GM10847 (cell line): Measurements from ENCODE around the gene CADM2.

Experiments
- POLR2A ChIP-seq: IDR thresholded peaks from 2 replicates; pipeline ENCODE4 v1.6.1; 2011; ENCODE audit not compliant: insufficient read length; ENCODE audit errors: extremely low read depth

The CADM2 gene

DNA sequence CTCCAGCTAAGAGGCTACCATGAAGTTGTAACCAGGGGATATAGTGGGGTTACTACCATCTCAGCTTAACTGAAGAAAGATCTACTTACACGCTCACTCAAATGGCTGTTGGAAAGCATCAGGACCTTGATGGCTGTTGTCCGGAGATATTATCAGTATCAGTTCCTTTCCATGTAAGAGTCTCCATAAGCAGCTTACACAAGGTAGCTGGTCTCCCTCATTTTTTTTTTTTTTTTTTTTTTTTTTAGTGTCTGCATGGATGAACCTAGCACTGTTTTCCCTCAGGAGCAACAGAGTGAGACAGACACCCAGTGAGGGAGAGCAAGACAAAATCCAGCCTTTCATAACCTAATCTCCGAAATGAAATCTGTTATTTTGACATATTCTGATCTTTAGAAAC is 230.9 kb downstream of the CADM2 start:
- no peak for TF ChIP-seq POLR2A

DNA sequence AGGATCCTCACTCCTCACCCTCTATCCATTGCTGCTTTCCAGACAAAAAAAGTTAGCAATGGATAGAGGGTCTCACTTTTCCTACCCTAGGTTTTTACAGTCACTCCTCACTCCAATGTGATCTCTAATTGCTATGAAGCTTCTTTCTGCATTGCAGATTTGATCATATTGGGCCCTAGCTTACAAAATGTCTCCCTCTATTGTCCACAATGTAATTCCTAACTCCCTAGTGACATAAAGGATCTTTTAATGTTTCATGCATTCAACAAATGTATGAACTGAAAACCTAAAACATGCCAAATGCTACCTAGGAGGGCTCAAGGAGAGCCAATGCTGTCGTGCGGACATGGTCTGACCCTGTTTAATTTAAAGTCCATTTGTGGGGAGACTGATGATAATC is 234.8 kb downstream of the CADM2 start:
- no peak for TF ChIP-seq POLR2A

DNA sequence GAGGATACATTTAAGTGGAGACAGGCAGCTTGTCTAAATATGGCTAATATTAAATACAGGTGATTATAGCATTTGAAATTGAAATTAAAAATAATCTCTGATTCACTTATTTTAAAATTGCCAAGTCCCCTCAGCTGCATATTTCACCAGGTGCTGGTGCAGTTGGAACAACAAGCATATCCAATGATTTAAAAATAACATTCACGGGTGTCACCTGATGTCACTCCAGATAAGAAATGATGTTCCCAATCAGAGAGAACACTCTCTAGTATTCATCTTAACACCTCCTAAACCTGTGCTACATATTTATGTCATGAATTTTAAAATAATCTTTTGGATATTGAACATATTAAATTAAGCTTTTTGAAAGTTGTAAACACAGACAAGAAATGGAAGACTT is 249.9 kb downstream of the CADM2 start:
- TF ChIP-seq POLR2A, result no peak

DNA sequence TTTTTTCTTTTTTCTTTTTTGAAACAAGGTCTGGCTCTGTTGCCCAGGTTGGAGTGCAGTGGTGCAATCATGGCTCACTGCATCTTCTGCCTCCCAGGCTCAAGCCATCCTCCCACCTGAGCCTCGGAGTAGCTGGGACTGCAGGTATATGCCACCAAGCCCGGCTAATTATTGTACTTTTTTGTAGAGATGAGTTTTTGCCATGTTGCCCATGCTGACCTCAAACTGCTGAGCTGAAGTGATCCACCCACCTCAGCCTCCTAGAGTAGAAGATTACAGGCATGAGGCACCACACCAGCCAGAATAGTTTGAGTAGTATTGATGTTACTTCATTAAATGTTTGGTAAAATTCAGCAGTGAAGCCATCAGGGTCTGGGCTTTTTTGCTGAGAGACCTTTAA is 251.8 kb downstream of the CADM2 start:
- TF ChIP-seq POLR2A, result no peak

DNA sequence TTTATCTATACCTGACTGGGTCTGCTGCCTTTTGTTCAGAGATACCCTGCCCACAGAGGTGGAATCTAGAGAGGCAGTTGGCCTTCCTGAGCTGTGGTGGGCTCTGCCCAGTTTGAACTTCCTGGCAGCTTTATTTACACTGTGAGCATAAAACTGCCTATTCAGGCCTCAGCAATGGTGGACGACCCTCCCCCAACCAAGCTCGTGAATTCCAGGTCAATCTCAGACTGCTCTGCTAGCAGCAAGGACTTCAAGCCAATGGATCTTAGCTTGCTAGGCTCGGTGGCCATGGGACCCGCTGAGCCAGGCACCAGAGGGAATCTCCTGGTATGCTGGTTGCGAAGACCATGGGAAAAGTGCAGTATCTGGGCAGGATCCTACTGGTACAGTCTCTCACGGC is 270.2 kb downstream of the CADM2 start:
- no peak for TF ChIP-seq POLR2A

DNA sequence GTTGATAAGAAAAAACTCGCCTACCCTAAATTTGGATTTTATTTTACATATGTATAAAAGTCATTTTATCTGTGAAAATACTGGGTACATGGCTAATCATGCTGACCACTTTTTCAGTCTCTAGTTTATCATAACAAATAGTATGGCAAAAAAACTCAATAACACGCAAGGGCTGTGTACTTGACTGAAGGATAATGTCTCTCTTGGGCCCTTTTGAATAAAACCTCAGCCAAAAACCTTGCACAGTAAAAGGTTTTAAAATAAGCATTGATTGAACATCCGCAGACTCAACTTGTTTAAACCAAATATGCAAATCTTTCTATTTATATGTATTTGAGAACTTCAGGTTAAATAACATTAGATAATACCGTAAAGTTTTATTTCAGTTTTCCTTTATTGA is 285.3 kb downstream of the CADM2 start:
- no peak for TF ChIP-seq POLR2A

DNA sequence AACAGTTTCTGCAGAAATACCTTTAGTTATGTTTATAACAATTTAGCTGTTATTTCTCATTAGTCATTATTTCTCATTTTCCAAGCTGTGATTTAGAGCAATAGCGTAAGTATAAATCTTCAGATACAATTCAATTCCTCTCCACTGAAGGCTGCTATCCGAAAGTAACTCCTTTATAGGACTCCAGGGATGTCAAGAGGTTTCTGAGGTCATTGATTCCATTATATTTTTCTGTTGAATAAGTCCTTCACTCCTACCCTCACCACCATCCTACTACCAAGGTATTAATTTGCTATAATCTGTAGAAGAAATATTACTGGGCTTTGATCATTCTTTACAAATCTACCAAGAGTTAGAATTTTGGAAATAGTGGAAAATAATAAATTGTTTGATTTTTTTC is 285.7 kb downstream of the CADM2 start:
- no peak for TF ChIP-seq POLR2A

DNA sequence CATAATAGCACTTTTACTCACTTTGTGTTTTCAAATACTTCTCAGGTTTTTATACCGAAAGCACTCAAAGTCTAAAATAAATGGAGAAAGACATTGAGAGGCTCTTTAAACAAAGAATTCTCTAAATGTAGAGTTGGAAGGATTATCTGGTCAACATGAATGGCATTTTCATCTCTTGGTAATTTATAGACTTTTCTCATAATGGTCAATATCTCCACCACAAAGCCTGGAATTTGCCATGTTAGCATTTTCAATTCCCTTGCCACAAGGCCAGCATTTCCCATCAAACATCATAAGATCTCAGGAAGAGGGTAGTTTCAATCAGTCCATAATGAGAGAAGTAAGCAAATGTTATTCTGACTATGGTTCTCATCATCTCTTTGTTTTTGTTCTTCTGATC is 293.0 kb downstream of the CADM2 start:
- no peak for TF ChIP-seq POLR2A

DNA sequence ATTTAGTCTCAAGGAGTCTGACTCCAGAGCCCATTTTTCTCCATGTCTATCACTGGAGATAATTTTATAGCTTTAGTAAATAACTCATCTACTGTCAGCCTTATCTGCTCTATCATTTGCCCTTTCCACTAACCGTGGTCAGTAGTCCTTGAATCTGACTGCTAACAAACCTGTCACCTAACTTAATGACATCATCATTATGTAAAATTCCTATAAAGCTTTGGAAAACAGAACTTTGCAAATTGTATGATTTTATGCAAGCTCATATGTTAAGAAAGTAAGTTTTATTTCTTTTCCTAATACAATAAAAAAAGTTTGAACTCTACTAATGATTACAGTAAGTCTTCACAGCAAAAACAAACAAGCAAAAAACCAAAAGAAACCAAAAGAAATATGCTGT is 293.9 kb downstream of the CADM2 start:
- TF ChIP-seq POLR2A, result no peak

DNA sequence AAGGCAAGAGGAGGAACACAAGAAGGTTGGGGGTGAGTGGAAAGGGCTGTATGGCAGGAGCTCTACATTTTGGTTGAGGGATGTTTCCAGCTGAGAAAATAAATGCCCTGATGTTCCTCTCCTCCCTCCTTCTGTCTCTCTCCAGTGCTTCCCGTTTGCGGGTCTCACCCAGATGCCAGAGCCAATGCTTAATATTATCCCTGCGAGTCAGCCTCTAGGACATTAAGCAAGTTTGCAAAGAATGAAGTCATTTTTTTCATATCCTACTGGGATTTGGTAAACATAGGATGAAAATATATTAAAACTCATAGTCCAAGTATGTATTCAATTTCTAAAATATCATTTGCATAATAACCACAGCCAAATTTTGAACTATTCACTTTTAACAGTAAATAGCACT is 295.9 kb downstream of the CADM2 start:
- no peak for TF ChIP-seq POLR2A

DNA sequence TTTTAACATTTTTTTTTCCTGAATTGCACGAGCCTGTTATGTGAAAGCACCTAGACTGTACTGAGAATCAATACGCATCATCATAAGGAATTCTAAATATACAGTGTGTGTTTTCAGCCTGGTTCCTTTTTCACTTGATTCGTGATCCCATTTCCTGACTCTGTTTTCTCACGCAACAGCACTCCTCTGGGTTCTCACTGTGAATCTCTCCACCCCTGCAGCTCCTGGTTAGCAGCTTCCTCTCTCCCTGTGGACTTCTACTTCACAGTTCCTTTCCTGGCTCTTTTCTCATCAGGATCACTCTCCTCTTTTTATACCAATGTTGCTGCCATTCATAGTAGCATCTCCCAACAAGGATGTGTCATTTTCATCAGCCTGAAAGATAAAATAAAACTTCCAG is 297.2 kb downstream of the CADM2 start:
- no peak for TF ChIP-seq POLR2A

DNA sequence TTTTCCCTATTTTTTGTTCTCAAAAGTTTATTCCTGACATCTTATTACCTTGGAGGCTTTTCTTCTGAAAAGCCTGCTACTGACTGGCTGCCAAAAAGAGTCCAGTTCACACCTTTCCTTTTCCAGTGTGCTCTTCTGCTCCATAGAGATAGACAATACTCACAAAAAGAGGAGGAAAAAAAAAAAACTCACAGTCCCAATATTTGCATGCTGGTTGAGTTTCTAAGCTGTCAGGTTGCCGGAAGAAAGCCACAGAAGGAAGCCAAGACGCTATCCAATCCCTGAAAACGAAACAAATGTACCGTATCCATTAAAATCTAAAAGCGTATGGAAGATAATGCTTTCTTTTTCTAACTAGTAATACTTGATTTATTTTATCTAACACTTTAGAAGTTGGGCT is 299.5 kb downstream of the CADM2 start:
- no peak for TF ChIP-seq POLR2A

DNA sequence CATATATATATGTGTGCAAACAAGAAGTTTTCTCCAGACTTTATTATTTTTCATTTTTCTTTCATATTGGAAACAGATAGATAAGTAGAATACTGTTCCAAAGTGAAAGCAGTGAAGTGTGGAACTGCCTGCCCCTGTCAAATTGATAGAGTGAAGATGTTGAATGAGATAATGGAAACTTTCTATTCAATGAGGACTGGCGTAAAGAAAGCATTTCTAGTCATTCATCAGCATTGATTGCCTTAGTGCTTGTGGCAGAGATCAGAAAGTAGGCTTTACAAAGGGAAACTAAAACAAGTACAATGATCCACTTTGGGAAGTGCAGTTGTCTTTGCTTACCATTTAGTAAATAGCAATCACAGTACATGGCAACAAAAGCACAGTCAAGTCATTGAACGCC is 300.0 kb downstream of the CADM2 start:
- no peak for TF ChIP-seq POLR2A

DNA sequence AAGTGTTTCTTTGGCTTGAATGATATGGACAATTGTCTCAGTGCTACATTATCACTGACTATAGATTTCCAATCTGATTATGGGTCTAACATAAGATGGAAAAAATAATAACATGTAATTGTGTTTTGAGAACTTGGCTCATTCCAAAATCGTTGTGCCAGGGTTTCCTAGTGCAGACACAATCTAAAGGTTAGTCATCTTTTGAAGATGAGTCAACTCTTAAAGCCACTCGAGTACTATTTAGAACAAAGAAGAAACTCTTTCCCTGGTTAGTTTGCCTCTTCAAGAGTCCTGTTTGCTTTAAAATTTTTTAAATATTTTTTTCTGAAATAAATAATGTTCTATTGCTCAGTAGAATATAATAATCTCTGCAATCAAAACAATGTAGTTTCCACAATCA is 301.0 kb downstream of the CADM2 start:
- no peak for TF ChIP-seq POLR2A

DNA sequence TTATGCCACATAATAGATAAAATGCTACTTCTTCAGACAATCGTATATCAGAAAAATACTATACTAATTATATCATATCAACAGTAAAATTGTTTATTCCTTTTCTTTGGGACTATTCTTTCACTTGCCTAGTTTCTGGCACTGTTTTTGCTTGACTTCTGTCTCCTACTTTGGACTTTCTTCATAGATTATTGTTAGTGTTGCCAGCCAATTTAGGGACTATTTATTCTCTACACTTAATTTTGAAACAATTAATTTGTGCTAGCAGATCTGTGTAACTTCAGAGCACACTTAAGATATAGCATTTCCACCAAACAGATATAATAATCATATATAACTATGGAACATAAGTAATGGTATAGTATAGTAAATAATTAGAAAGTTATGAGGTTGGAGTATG is 305.6 kb downstream of the CADM2 start:
- no peak for TF ChIP-seq POLR2A

DNA sequence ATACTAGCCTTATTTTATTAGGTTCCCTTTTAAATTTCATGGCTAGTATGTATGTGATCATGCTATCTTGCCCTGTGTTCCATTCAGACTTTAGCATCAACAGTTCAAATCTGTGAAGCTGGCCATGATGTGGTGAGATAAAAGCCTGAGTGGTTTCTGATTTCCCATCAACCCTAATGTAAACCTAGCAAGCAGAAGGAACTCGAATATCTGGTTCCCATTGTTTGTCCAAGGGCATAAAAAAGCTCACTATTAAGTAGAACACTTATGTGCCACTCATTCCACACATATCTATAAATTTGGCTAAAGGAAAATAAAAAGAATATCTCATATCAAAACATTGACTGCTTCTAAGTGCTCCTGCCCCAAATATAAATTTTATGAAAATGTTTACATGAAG is 311.7 kb downstream of the CADM2 start:
- no peak for TF ChIP-seq POLR2A

DNA sequence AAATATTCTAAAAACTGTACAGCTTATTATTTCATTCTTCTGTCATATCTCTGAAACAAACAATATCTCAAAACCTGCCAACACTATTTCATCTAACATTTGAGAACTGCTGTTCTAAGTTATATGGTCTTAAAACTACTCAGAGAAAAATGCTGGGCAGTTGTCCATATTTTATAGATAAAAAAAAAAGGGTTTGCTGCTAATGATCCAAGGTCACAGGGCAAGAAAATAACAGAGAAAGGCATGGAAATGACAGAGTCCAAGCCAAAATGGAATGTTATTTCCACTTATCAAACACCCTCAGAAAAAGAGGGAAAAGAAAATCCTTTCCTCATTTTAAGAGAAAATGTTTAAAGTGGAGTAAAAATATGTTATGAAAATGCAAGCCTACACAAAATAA is 313.1 kb downstream of the CADM2 start:
- TF ChIP-seq POLR2A, result no peak

DNA sequence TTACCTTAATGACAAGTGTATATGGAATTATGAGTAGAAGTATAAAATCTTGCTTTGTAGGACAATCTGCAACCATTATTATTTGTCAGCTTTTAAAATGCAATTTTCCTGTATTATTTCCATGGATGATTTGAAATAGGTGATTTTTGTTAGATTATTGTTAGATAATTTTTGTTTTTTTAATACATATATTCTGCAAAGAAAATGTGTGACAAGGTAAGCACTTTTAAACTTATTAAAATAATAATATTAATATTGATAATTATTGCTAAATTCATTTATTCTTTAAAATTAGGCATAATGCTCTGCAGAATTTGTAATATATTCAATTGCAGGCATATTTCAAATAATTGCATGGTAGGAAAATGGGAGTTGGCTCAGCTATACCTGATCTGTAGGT is 329.5 kb downstream of the CADM2 start:
- no peak for TF ChIP-seq POLR2A
